ENCODE data around the gene PKM.

GRCh38 chr15:72230197-72231065 lies 559 bp downstream of the PKM start:
- TF ChIP-seq CTCF (conservative IDR thresholded peaks at IDR 0.05 in 1 of 2, IDR thresholded peaks at IDR 0.05 in 1 of 2; ENCODE audit: low read depth in 1 of 2, low read length in 2 of 2) (no peak), EZH2 (IDR thresholded peaks at IDR 0.05; ENCODE audit: low read length, missing control alignments) (no peak)
